HuH-7.5 (cell line): ENCODE measurements around the gene EMC1.
"Not testable (repeated sequence)": the region's sequence is repeated elsewhere in the genome, so short reads cannot be mapped to it uniquely, and the experiment has no call there.

Experiments used
- DNase-seq: peaks from one replicate; pipeline ENCODE4 v3.0.0; 2011; ENCODE audit warnings: low spot score

The EMC1 gene

GRCh38 chr1:19260211-19261138 is 9.2 kb upstream of the EMC1 start:
- no peak for DNase-seq

DNA sequence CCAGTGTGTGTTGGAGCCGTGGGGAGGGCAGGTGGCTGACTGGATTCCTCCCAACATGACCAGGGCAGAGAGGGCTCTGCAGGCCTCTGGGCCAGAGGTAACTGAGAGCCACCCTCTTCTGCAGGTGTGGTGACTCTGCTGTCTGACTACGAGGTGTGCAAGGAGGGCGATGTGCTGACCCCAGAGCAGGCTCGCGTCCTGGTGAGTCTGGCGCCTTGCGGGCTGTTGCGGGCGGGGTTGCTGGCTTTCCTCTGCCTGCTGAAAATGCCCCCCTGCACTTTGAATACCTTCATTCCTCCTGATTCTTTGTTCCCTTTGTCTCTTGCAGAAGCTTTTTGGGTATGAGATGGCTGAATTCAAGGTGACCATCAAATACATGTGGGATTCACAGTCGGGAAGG is 7.0 kb upstream of the EMC1 start:
- DNase-seq = no peak

- no peak for DNase-seq
These were observed 6.0 kb upstream of the EMC1 start for GRCh38 chr1:19257178-19257914.

GRCh38 chr1:19256301-19256700 is 5.0 kb upstream of the EMC1 start:
- not testable (repeated sequence) for DNase-seq

GRCh38 chr1:19255288-19255687 is 4.0 kb upstream of the EMC1 start:
- DNase-seq = no peak

- DNase-seq = no peak
These were observed 3.1 kb upstream of the EMC1 start for GRCh38 chr1:19254416-19254815.

DNA sequence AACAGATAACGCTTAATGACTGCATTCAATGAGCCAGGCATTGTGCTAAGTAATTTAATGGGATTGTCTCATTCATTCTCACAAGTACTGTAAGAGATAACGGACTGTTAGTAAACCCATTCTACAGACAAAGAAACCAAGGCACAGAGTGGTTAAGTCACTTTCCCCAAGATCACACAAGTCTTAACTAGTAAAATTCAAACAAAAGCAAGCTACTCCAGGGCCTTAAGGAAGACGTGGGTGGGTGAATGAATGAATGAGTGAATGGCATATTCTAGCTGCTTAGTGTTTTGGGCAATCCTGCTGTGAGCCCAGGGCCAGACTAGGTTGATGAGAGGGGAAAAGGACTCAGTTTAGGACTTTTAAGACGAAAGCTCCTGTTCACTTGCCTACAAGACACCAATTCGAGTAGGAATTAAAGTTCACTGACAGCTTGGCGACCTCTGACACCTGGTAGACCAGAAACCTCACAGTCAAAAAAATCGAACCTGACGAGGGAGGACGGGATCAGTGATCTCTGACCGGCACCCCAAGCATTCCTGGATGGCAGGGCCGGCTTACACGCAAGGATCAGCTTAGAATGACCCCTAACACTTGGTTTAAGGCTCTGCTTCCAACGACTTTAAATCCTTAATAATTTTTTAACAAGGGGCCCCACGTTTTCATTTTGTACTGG is 557 bp downstream of the EMC1 start:
- DNase-seq = peak; percentile 44

- DNase-seq = peak; percentile 58
These were observed 10.4 kb downstream of the EMC1 start for GRCh38 chr1:19240673-19241538.

GRCh38 chr1:19239876-19240275 is 11.4 kb downstream of the EMC1 start:
- no peak for DNase-seq

DNA sequence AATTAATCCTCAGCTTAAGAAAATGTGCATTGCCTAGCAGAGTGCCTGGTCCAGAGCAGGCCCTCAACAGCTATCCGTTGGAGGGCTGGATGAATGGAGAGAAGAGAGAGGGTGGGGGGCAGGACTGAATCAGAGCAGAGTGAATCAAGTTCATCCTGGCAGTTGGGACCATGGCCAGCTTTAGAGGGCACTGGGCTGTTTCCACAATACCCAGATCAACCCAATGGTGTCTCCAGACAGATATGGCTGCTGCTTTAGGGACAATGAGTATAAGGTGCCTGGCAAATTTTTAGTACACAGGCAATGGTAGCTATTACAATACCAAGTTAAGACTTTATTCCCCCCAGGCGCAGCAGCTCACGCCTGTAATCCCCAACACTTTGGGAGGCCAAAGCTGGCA is 17.1 kb downstream of the EMC1 start:
- DNase-seq = no peak

GRCh38 chr1:19232524-19232846 is 18.8 kb downstream of the EMC1 start:
- no peak for DNase-seq

DNA sequence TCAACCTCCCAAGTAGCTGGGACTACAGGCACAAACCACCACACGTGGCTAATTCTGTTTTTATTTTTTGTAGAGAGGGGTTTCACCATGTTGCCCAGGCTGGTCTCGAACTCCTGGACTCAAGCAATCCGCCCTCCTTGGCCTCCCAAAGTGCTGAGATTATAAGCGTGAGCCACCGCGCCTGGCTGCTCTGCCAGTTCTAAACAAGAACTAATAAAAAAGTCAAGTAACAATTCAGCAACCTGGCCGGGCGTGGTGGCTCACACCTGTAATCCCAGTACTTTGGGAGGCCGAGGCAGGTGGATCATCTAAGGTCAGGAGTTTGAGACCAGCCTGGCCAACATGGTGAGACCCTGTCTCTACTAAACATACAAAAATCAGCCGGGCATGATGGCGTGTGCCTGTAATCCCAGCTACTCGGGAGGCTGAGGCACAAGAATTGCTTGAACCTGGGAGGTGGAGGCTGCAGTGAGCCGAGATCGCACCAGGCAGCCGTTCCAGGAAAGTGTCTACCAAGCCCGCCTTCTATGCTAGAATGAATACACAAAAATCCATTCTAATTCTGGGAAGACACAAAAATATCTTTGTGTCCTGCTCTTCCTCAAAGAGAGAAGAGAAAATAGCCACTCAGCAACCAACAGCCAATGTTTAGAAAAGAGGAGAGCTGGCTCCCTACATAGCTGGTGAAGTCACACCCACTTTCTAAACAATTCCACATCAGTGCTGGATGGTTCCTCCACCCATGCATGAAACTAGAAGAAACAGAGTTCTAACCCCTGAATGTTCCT is 19.4 kb downstream of the EMC1 start:
- DNase-seq = not testable (repeated sequence)

GRCh38 chr1:19229828-19230325 is 21.4 kb downstream of the EMC1 start:
- DNase-seq = no peak

GRCh38 chr1:19229229-19229628 is 22.1 kb downstream of the EMC1 start:
- no peak for DNase-seq

GRCh38 chr1:19222979-19223824 is 28.1 kb downstream of the EMC1 start:
- DNase-seq = no peak

- no peak for DNase-seq
These were observed 28.8 kb downstream of the EMC1 start for GRCh38 chr1:19222573-19222972.

GRCh38 chr1:19220991-19221390 is 30.3 kb downstream of the EMC1 start:
- DNase-seq = no peak

DNA sequence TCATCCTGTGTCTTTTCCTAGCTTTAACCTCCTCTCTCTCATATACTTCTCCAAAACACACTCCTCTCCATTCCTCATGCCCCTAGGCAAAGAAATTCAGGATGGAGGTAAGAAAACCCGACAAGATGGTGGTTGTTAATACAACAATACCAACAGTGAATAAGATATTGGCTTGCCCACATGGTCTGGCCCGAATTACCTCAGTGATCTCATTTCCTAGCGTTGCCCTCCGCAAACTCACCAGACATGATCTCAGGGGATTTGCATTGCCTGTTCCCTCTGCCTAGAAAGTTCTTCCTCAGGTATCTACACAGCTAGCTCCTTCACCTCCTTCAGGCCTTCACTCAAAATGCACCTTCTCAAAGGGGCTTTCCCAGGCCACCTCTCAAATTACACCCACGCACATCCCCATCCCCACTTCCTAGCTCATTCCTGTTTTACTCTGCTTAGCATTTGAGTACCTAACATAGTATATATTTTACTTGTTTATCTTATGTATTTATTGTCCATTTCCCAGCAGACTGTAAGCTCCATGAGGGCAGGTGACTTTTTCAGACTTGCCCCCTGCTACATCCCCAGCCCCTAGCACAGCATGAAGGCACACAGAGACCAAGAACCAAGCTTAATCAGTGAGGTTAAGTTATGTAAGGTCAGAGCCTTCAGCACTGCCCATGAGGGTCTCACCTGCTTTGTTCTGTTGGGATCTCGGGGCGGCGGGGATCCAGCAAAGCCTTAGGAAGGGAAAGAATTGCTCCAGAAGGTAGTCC is 31.1 kb downstream of the EMC1 start:
- DNase-seq = no peak

GRCh38 chr1:19219451-19219850 is 31.9 kb downstream of the EMC1 start:
- DNase-seq = no peak
